ENCODE measurements around the gene WDR7. TPM values are rescaled to one million over a fixed set of nuclear protein-coding genes. Genes with fewer than 3 reads are reported as not detected.

The WDR7 gene
- total RNA-seq, 2 donors from 2014 or later: 23.2 to 29.1 TPM

GRCh38 chr18:57077786-57078552, 426.8 kb downstream of the WDR7 start:
- intact Hi-C loops (cut with DNase I): no loop called here
- ATAC-seq: no peak

GRCh38 chr18:57078614-57079013, 427.5 kb downstream of the WDR7 start:
- intact Hi-C loops (cut with DNase I): no loop called here
- no peak for DNase-seq
- ATAC-seq: no peak

More at GRCh38 chr18:57077786-57078552, 426.8 kb downstream of the WDR7 start:
- DNase-seq: no peak

GRCh38 chr18:57080479-57080878, 429.3 kb downstream of the WDR7 start:
- ATAC-seq (no peak), DNase-seq (no peak)
- intact Hi-C loops (cut with DNase I): no loop called here

GRCh38 chr18:57081899-57082298, 430.7 kb downstream of the WDR7 start:
- intact Hi-C loops (cut with DNase I): no loop called here
- DNase-seq: no peak
- no peak for ATAC-seq

- intact Hi-C loops (cut with DNase I): no loop called here
- no peak for ATAC-seq
- DNase-seq: no peak
Measured at GRCh38 chr18:57083485-57083884, 432.3 kb downstream of the WDR7 start.

- intact Hi-C loops (cut with DNase I): no loop called here
- ATAC-seq: no peak
- no peak for DNase-seq
Measured at GRCh38 chr18:57084331-57085271, 433.4 kb downstream of the WDR7 start.

- no peak for ATAC-seq
- DNase-seq: no peak
- intact Hi-C loops (cut with DNase I): no loop called here
Measured at GRCh38 chr18:57085371-57085770, 434.2 kb downstream of the WDR7 start.

- intact Hi-C loops (cut with DNase I): no loop called here
- ATAC-seq (no peak), DNase-seq (no peak)
Measured at GRCh38 chr18:57086163-57086562, 435.0 kb downstream of the WDR7 start.

Other genes starting within 250 kb of the WDR7 start
- 10 to 100 TPM; 69.5 to 71.9 TPM for gene TXNL1, start 12.8 kb upstream of the WDR7 start, total RNA-seq

All from left cardiac atrium (tissue), 4 donors.